HG02798 (cell line): ENCODE data around the gene CRLF3.
"Not testable (repeated sequence)": the region's sequence is repeated elsewhere in the genome, so short reads cannot be mapped to it uniquely, and the experiment has no call there.

Experiments used
- ATAC-seq: cut with Tn5 transposase; IDR thresholded peaks from one replicate; pipeline ENCODE4 v1.9.1; 2021; ENCODE audit warnings: mild to moderate bottlenecking; ENCODE audit not compliant: unreplicated experiment, poor library complexity

CRLF3 gene

GRCh38 chr17:30824356-30825145 is at the start of gene CRLF3:
TSS of gene CRLF3 (minus strand) at chr17:30824692. CDS start at chr17:30824651, 41 bp downstream.
- ATAC-seq: peak; percentile 92

GRCh38 chr17:30869005-30869404 is 44.5 kb upstream of the CRLF3 start:
- no peak for ATAC-seq

- ATAC-seq: no peak
These were observed 40.1 kb upstream of the CRLF3 start for GRCh38 chr17:30864636-30865035.

GRCh38 chr17:30858556-30859250 is 34.2 kb upstream of the CRLF3 start:
- no peak for ATAC-seq

- no peak for ATAC-seq
These were observed 29.7 kb upstream of the CRLF3 start for GRCh38 chr17:30854146-30854545.

- ATAC-seq: no peak
These were observed 23.5 kb upstream of the CRLF3 start for GRCh38 chr17:30848021-30848420.

- ATAC-seq: no peak
These were observed 16.3 kb upstream of the CRLF3 start for GRCh38 chr17:30840771-30841170.

- ATAC-seq: no peak
These were observed 13.8 kb upstream of the CRLF3 start for GRCh38 chr17:30838202-30838807.

- ATAC-seq: peak; percentile 19
These were observed 8.1 kb upstream of the CRLF3 start for GRCh38 chr17:30832438-30833124.

- peak; percentile 88 for ATAC-seq
These were observed 7.4 kb upstream of the CRLF3 start, which contains the start of gene ATAD5 for GRCh38 chr17:30831663-30832437. TSS of gene ATAD5 (plus strand) at chr17:30831966. CDS start at chr17:30832348, 382 bp downstream.

GRCh38 chr17:30831257-30831656 is 6.8 kb upstream of the CRLF3 start:
- no peak for ATAC-seq

- no peak for ATAC-seq
These were observed 4.5 kb upstream of the CRLF3 start for GRCh38 chr17:30829022-30829421.

GRCh38 chr17:30827082-30827481 is 2.6 kb upstream of the CRLF3 start:
- no peak for ATAC-seq

GRCh38 chr17:30824002-30824355 is 513 bp downstream of the CRLF3 start:
- no peak for ATAC-seq

GRCh38 chr17:30823421-30823820 is 1.1 kb downstream of the CRLF3 start:
- ATAC-seq: no peak

- ATAC-seq: not testable (repeated sequence)
These were observed 1.6 kb downstream of the CRLF3 start for GRCh38 chr17:30822919-30823318.

GRCh38 chr17:30821871-30822723 is 2.4 kb downstream of the CRLF3 start:
- no peak for ATAC-seq

- no peak for ATAC-seq
These were observed 4.4 kb downstream of the CRLF3 start for GRCh38 chr17:30819971-30820705.
